ENCODE data around the gene CCBE1.

Gene CCBE1

DNA sequence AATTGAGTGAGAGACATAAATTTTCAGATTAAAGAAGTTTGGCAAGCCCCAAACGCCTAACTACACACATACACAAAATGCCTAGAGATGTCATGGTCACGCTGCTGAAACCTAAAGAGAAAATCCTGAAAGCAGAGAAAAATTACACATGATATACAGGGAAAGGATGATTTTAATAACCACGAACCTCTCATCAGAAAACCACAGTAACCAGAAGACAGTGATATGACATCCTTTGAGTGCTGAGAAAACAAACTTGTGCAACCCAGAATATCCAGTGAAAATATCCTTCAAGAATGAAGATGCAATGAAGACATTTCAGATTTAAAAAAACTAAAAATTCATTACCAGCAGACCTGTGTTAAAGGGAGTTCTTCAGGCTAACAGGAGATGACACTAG is 215.8 kb downstream of the CCBE1 start:
- FAIRE-seq: no peak

DNA sequence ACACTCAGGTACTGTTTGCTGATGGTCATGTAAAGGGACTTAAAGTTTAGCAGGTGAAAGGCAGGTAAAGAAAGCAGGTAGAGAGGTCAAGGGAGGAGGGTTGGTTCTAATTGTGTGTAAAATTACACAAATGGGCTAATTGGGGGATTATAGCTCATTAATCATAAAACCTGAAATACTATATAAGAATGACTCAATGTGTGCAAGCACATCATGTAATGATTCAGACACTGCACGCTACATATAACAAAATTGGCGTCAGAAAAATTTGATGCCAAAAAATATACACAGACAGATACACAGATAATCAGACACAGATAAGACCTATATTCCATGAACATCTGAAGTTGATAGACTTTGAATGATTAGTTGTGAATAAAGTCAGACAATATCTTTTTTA is 217.4 kb downstream of the CCBE1 start:
- no peak for FAIRE-seq

DNA sequence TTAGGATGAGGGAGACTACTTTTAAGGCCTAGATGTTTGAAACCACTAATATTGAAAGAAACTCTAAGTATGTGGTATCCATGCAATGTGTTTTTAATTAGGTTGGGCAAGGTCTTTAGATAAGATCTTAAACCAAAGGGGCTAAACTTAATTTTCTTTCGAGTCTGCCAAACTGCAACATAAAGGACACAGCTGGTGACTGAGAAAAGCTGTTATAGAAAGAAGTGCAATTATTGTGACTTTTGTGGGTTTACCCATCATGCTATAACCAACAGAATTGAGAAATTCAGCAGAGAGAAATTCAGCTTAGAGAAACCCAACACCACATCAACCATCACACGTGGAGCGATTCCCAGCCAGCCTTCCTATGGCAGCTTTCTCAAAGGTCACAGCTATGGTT is 218.6 kb downstream of the CCBE1 start:
- no peak for FAIRE-seq

DNA sequence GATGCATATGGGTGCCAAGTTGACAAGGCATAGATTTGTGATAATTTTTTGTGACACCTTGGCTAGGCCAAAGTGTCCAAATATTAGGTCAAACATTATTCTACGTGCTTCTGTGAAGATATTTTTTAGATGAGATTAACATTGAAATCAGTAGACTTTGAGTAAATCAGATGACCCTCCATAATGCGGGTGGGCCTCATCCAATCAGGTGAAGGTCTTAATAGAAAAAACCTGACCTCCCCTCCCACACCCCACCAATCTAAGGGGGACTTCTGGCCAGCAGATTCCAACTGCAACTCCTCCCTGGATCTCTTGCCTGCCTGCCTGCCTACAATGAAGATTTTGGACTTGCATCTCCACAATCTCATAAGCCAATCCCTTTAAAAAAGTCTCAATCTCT is 219.4 kb downstream of the CCBE1 start:
- no peak for FAIRE-seq

DNA sequence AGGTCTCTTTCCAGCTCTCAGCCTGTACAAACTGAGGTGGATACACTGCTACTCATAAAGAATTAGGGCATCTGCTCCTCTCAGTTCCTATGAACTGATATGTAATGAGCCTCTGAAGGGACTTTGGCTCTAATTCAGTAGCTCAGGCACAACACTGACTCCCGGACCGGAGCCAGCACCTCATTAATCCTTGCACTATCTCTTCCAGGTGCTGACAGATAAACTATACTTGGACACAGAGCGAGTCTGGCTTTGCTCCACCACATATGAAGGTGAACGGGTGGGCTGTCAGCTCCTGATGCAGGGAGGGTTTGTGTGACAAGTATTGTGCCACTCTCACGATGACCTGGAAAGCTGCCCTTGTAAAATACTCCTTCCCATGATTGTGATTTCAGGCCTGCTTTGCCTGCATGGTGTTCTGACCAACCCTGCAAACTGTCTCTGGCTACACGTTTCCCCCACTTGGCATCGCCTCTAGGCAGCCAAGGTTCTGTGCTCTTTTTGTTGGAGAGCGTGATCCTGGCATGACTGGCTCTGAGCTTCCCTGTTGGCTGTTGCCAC is 226.6 kb downstream of the CCBE1 start:
- no peak for FAIRE-seq

DNA sequence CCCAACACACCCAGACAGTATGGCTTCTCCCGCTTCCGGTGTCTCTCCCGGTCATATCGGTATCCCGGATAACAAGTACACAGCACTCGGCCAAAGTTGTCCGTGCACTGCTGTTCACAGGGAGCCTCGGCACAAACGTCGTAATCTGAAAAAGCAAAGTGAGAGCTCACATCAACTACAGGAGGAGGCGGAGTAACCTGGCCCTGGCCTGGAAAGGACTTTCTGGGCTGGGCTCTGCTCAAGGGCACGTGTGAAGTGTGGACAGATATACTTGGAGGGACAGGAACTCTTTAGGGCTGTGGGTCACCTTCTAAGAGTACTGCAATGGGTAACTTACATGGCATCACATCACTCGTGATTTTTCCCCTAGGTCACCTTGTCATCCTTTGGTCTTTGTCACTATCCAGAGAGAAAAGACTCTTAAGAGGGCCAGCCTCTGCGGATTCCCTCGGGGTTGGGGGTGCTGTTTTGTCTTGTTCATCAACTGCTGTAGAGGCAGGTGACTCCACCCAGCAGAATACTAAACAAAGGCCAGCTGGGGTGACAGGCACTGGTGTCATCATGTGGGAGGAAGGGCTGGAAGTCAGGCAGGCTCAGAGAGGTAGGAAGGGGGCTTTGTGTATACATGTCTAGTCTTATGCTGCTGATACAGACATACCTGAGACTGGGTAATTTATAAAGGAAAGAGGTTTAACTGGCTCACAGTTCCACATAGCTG is 227.6 kb downstream of the CCBE1 start:
- FAIRE-seq: no peak

DNA sequence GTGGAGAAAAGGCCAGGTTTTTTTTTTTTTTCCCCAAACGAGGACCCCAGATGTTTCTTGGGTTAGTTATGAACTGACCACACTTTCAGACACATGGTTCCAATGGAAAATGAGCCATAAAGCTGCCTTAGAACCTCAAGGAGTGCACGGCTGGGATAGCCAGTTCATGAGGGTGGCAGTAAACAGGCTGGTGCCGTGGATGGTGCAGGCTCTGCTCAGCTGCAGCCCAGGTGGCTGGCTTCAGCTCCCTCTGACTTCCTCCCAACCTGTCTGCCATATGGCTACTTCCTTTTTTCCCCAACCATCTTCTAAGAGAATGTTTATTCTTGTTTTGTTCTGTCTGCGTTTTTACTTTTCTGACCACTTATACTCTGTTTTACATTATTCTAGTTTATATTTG is 228.4 kb downstream of the CCBE1 start:
- no peak for FAIRE-seq

DNA sequence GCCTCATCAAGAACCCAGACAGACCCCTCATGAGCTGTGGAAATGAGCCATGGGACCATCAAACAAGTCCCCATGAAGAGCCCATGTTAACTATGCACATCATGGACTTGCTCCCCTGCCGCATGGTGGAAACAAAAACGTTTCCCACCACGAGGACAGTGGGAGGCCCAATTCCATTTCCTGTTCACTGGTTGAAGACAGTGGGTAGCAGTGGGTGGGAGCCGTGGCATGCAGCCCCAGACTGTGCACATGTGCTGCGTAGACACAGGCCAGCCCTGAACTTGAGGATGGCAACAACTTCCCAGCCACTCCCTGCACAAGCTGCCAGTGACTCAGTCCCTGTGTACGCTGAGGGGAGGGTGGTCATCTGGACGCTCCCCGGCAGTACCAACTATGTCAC is 229.7 kb downstream of the CCBE1 start:
- no peak for FAIRE-seq

DNA sequence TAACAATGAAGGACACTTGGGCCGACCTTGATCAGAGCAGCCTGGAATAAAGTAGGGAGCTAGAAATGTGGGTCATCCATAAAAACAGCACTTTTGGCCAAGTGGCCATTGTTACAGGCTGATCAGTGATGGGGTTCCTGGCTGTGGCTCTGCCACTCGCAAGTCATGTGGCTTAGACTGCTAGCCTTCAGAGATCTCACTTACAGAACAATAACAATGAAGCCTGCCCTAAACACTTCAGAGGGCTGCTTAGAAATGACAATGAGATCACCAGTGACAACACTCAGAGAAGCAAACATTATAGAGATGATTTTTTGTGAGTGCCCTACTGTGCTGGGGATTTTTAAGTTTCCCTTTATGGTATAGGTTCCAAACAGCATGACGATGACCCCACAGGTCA is 230.2 kb downstream of the CCBE1 start:
- FAIRE-seq: no peak

DNA sequence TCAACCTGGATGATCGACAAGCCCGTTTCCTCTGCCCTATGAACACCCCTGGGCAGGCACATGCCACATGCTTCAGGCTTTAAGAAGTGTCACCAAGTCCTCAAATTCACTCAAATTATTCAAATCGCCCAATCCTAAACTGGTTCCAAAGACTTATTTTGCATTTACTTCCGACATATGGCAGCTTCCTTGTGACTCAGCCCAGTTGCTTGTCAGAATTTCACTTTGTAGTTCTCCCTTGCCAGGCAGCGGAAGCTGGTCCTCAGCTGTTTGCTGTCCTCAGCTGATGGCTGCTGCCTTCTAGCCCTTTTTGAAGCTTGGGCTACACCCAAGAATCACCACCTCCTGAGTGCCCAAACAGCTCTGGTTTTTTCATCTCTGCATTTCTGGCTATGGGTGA is 232.7 kb downstream of the CCBE1 start:
- FAIRE-seq: no peak

DNA sequence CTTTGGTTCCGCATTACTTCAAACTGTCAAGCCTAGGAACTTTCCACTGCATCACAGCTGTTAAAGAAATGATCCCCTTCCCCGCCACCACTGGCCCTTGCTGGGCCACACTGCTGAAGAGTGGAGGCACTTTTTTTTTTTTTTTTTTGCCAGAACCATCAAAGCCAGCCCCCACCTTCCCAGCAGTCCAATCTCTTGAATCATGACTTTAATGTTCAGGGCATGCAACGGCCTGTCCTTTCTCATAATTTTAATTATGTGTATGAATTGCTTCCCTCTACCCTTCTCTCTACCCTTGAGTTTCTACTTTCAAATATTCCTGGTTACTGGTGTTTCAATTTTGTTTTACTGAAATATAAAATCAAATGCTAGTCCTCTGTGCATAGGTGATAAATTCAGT is 236.1 kb downstream of the CCBE1 start:
- FAIRE-seq: no peak

DNA sequence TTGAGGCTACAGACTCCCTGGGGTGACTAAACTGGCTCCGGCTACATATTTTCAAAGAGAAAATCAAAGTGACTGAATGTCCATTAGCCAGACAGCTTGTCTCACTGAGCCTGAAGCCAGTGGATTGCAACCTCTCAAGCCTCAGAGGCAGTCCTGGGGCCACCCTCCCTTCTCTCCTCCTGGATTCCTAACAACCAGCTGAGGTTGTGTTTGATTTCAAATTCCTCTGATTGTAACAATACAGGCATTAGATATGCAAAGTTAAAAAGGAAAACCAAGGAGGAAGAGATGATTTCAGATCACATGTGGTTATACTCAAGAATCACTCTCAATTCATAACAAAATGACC is 237.2 kb downstream of the CCBE1 start:
- no peak for FAIRE-seq

DNA sequence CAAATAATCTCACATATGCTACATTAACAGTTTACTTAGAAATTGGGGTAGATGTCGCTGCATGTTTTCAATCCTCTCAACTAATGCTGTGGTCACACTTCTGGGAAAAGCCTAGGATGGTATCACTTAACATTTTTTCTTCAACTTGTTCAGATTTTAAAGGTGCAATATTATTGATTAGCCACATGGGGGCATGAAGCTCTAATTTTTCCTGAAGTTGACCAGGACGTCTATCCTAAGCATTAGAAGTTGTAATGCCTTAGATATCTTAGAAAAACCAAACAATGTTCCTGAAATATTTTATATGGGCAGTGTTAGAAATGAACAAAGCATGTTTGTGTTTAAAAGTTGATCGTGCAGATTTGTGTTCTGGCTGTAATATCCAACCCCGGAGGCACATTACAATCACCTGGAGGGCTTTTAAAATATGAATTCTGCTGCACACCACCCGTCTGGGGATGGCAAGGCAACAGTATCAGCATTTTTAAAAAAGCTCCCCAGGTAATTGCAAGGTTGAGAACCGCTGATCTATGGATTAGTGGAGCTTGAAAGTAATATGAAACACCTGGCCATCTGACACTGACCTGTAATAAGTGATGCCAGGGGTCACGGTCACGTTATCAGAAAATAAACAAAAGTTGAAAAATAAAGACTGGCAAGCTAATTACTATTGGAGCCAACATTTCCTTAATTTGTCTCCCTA is 237.7 kb downstream of the CCBE1 start:
- peak; percentile 77 for FAIRE-seq

DNA sequence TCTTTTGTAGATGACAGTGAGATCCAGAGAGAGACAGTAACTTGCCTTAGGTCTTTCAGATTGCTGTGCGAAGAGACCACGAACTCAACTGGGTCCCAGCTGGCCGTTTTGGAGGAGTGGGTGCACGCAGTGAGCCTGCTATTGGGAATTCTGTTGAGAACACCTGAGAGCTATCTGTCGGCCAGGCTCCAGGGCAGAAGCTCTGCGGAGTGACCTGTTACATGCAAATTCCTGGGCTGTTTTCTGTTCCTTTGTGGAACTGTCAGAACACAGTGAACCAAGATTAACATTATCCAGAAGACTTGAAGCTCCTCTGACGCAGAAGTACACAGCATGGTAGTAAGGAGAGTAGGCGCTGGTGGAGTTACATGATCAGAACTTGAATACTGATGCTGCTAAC is 238.6 kb downstream of the CCBE1 start:
- FAIRE-seq: no peak

DNA sequence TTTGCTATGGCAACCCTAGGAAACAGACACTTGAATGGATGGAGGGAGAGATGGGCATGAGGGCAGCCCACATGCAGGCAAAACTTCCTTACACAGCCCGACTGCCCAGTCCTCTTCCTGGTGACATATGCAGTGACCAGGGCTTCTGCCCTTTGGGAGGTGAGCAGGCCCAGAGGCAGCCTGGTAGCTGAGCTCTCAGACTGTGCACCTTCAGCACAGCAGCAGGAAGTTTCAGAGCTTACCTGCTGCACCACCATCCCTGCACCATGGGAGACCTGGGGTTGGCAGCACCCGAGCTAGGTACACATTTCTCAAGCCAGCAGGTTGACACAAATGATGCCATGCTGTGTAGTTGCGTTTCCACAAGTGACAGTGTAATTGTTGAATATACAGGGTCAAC is 240.6 kb downstream of the CCBE1 start:
- no peak for FAIRE-seq

DNA sequence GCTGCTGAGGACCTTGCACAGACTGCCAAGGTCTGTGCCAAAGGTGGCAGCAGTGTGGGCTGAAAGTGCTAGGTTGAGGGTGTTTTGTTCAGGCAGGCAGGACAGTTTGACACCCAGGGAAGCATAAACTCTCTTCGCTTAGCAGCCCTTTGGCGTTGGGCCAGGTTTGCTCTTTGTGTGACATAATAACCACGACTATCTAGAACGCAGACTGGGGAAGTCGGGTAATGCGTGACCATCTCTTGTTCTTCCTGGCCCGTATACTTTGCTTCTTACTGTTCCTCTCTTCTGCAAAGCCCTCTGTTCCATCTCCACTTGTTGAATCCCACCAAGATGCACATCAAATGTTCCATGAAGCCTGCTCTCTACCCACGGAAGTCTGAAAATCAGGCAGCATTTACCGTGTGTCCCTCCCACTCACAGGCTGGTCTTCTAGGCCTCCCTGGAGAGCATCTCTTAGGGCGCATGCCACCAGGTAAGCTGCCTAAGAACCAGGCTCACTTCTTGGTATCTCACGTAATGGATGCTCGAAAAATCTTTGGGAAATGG is 241.4 kb downstream of the CCBE1 start:
- no peak for FAIRE-seq

DNA sequence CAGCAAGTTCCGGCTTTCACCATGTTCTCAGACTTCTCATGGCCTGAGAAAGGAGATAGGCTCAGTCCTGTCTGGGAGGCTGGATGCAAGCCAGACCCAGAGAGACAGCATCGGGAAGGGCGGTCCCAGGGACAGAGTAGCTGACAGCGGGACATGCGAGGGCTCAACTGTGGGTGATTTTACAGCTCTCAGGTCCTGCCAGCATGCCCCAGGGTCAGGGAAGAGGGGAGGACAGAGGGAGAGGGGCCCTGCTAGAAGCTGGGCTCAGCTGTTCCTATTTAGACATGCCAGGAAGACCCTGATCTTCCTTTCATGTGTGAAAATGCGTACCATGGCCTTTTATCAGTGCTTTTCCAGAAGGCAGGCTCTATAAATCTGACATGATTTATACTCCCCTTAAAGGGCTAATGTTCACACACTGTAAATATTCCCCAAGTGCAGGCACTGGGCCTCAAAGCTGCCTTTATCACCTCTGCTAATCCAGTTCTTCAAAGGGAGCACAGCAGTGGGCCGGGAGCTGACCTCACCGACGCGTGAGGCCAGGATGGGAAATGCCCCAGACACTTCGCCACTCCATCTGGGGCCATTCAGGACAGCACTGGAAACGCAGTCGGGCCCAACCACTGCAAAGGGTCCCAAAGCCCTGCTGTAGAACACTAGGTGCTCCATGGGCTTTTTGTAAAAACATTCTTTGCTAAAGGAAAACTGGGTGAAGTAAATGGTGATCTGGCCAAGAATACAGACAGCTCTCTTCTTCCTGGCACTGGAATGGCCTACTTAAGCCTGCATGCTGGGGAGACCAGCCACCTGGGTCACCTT is 242.1 kb downstream of the CCBE1 start:
- no peak for FAIRE-seq

DNA sequence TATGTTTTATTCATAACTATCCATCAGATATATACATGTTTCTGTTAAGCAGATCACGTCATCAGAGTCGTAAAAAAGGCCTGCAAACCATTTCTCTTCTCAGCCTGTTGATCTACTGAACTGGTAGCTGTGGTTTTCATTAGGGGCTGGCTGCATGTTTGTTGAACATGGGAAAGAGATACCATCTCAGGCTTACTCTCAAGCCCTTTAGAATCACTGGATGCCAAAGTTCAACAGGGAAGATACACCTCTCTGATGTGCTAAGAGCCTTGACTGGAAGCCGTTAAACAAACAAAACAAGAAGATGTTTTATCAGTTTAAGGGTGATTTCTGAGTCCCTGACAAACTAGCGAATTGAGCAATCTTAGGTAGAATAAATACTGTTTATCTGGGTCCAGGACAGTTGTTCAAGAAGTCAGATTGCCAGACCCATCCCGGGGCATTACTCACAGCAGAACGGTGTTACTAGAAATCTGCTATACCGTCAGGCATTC is 243.7 kb downstream of the CCBE1 start:
- no peak for FAIRE-seq

DNA sequence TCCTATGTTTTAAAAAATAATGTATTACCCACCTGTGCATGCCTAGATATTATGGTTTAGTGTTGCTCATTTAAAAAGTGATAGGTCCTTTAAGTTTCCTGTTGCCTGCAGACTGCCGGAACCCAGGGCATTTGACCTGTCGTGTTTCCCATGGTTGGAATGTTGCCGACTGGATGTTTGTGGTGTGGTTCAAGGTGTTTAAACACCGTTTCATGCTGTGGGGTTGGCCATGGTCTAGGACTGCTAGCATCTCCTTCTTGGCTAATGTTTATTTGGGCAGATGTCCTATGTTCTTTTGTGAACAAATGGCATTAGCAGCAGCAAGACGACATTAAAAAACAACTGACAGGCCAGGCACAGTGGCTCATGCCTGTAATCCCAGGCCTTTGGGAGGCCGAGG is 245.3 kb downstream of the CCBE1 start:
- FAIRE-seq: no peak

DNA sequence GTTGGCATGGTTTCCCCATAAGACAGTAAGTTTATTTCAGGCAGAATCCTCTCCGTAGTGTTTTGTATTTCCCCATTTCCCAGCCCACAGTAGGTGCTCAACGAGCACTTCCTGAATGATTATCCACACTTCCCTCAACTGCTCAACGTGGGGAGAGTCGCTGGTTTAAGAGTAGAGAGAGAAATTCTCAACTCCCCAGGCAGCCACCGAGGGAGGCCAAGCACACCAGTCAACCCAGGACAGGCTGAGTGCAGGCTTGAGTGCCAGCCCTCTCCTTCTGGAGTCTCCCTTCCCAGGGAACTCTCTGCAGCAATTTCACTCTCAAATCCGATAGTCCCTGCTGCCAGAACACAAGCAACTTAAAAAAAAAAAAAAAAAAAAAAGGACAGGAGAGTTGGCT is 246.2 kb downstream of the CCBE1 start:
- no peak for FAIRE-seq

DNA sequence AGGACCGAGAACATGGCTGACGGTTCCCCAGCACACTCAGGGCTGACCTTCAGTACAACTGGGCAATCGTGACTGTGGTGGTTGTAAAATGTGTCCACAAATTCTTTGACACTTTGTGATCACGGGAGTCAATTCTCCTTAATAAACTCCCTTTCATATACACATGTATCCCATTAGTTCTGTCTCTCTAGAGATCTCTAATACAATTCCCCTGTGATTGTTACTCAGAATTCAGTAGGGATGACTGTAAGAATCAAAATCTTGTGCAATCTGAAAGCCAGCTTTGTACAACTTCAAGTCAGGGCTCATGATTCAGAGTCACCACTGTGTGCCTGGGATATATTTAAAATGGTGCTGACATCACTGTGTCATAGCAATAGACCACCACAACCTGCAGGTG is 248.7 kb downstream of the CCBE1 start:
- no peak for FAIRE-seq

DNA sequence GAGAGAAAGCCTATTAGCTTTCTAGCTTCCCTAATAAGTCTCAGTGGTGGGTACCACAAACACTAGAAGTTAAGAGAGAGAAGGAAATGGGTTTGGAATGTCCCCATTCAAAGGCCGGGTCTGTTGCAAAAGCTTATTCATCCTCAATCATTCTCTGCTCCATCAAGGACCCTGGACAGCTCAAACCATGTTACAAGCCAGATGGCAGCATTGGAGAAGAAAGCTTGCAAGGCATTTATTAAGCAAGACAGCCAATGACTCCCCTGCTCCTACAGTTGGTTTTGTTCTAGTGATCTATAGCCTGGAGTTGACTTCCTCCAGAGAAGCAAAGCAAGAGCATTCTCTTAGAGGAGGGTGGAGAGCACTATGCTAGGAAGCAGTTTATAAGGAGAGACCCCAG is 251.2 kb downstream of the CCBE1 start:
- no peak for FAIRE-seq

DNA sequence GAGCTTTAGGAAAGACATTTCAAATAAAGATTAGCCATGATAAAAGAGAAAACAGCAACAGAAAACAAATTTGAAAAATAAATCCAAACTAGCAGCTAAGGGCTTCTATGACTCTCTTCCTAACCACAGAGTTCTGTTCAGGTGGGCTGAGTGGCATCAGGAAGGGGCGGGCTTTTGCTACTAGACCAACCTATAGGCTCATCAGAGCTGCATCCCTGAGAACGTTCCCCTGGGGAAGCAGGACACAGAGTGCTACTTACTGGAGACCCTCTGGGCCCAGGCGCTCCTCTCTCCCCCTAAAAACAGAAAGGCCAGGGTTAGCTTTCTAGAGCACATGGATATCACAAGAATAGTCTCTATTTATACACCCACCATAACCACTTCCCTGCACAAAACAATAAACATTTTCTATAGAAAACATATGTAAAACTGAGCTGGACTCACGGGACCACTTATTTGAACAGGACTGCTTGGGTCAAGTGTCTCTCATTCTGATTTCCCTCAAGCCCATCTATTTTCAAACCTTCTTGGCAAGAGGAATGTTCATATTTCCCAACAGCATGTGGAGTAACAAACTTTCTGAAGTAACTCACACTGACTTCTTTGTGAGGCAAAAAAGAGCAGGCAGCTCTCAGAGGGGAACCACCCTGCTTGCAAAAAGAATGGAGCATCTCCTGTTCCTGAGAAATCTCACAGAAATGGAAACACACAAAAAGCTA is 259.2 kb downstream of the CCBE1 start:
- FAIRE-seq: no peak
